ENCODE results near the gene RASSF7. TPM values are rescaled to one million over a fixed set of nuclear protein-coding genes. Genes with fewer than 3 reads are reported as not detected.

RASSF7 gene
- polyA plus RNA-seq, 4 donors = 49.1 to 174 (median 120) TPM

DNA sequence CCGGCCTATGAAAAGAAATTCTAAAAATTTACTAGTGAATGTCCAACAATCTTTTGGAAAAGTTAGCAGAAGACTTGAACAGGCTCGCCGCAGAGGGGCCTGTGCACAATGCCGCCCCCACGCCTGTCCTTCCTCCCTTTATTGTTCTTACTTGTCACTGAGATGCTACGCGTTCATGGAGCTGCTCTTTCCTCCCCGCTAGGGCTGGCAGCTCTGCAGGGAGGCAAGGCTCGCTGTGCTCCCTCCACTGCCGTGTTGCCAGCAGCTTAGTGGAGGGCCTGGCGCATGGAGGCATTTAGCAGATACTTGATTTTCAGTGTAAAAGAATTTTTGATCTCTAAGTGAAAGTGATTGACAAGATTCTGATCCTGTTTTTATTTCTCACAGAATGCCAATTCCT, 30.2 kb downstream of the RASSF7 start:
- DNase-seq (no peak), FAIRE-seq (no peak)
- no peaks in the 10 kb centered on the region for H3K9me3 ChIP-seq (ENCODE audit: control insufficient read depth in 2 of 2, insufficient read depth in 1 of 2, low read depth in 1 of 2, low read length in 1 of 2)
- no peak overlapping the region for H3K4me3 ChIP-seq (ENCODE audit: low read depth in 1 of 3, low read length in 3 of 3)
- no peak overlapping the region for H3K27ac ChIP-seq (ENCODE audit: low read depth in 1 of 3, low read length in 2 of 3)
- H3K27me3 ChIP-seq (ENCODE audit: control insufficient read depth in 3 of 3, insufficient read depth in 3 of 3, low read length in 3 of 3) = no peaks in the 10 kb centered on the region
- H3K4me1 ChIP-seq (ENCODE audit: control insufficient read depth in 3 of 3, insufficient read depth in 2 of 3, low read depth in 1 of 3, low read length in 2 of 3) = peaks cover 0 to 20% (median 0%) of the 10 kb centered on the region in 3 donors
- WGBS, 3 donors = 80 to 88% (median 87%) methylated on average over 11 of the region's 11 CpGs
- peaks cover 19 to 95% (median 43%) of the 10 kb centered on the region in 3 donors for H3K36me3 ChIP-seq (ENCODE audit: control insufficient read depth in 3 of 3, insufficient read depth in 2 of 3, low read depth in 1 of 3, low read length in 3 of 3)

DNA sequence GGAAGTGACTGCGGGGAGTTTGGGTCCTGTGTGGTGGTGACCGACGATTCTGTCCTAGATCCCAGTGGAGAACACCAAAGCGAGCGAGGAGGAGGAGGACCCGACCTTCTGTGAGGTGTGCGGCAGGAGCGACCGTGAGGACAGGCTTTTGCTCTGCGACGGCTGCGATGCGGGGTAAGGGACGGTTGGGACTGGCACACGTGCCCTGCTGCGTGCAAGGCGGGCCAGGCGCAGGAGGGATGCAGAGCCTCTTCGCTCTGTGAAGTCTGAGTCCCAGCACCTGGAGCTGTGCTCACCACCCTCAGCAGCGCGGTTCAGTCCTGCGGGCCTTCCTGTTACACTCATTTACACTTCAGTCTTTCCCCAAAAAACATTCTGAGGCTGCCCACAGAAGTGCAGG, 31.7 kb downstream of the RASSF7 start:
- H3K9me3 ChIP-seq (ENCODE audit: control insufficient read depth in 2 of 2, insufficient read depth in 1 of 2, low read depth in 1 of 2, low read length in 1 of 2) = no peaks in the 10 kb centered on the region
- WGBS, 3 donors = 97% methylated on average over 22 of the region's 22 CpGs
- H3K4me3 ChIP-seq (ENCODE audit: low read depth in 1 of 3, low read length in 3 of 3) = no peak overlapping the region
- H3K27ac ChIP-seq (ENCODE audit: low read depth in 1 of 3, low read length in 2 of 3) = no peak overlapping the region
- no peaks in the 10 kb centered on the region for H3K27me3 ChIP-seq (ENCODE audit: control insufficient read depth in 3 of 3, insufficient read depth in 3 of 3, low read length in 3 of 3)
- H3K4me1 ChIP-seq (ENCODE audit: control insufficient read depth in 3 of 3, insufficient read depth in 2 of 3, low read depth in 1 of 3, low read length in 2 of 3) = peaks cover 0 to 10% (median 0%) of the 10 kb centered on the region in 3 donors
- FAIRE-seq = no peak
- DNase-seq = no peak
- H3K36me3 ChIP-seq (ENCODE audit: control insufficient read depth in 3 of 3, insufficient read depth in 2 of 3, low read depth in 1 of 3, low read length in 3 of 3) = peaks cover 31 to 95% (median 47%) of the 10 kb centered on the region in 3 donors

DNA sequence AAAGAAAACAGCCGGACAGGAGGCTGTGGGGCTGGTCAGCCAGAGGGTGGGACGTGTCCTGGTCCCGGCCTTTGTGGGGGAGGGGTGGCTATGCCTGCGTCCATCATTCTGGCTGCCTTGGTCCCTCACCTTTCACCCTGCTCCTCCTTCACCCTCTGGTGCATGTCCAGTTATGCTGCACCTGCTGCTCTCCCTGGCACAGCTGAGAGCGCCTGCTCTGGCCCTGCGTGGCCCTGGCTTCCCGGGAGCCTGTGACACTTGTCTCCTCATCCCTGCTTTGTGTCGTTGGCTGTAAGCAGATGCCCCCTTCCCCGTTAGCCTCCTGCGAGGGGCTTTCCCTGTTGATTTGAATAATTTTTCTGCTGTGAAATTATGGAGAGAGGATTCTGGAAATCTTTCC, 32.1 kb downstream of the RASSF7 start:
- peaks cover 32 to 97% (median 47%) of the 10 kb centered on the region in 3 donors for H3K36me3 ChIP-seq (ENCODE audit: control insufficient read depth in 3 of 3, insufficient read depth in 2 of 3, low read depth in 1 of 3, low read length in 3 of 3)
- no peak overlapping the region for H3K4me3 ChIP-seq (ENCODE audit: low read depth in 1 of 3, low read length in 3 of 3)
- no peak overlapping the region for H3K27ac ChIP-seq (ENCODE audit: low read depth in 1 of 3, low read length in 2 of 3)
- peaks cover 0 to 7% (median 0%) of the 10 kb centered on the region in 3 donors for H3K4me1 ChIP-seq (ENCODE audit: control insufficient read depth in 3 of 3, insufficient read depth in 2 of 3, low read depth in 1 of 3, low read length in 2 of 3)
- H3K9me3 ChIP-seq (ENCODE audit: control insufficient read depth in 2 of 2, insufficient read depth in 1 of 2, low read depth in 1 of 2, low read length in 1 of 2) = no peaks in the 10 kb centered on the region
- FAIRE-seq (no peak), DNase-seq (no peak)
- WGBS, 3 donors = 90 to 98% (median 91%) methylated on average over 10 of the region's 10 CpGs
- no peaks in the 10 kb centered on the region for H3K27me3 ChIP-seq (ENCODE audit: control insufficient read depth in 3 of 3, insufficient read depth in 3 of 3, low read length in 3 of 3)

DNA sequence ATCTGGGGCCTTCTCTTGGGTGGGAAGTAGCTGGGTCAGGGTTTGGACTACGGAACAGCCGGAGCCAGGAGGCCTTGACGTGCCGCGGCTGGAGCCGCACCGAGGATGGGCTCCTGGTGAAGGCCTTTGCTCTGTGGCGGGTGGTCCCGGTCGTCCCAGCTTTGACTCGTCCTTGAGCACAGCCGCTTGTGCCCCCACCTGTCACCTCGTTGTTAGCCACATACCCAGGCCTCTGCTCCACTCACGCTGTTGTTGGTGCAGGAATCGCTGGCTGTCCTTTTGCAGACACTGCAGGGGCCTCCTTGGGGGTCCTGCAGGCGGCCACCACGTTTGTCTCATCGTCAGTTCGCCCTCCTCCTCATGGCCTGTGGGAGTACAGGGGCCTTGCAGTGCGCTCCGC, 32.6 kb downstream of the RASSF7 start:
- H3K27ac ChIP-seq (ENCODE audit: low read depth in 1 of 3, low read length in 2 of 3) = no peak overlapping the region
- peaks cover 0 to 2% (median 0%) of the 10 kb centered on the region in 3 donors for H3K4me1 ChIP-seq (ENCODE audit: control insufficient read depth in 3 of 3, insufficient read depth in 2 of 3, low read depth in 1 of 3, low read length in 2 of 3)
- H3K4me3 ChIP-seq (ENCODE audit: low read depth in 1 of 3, low read length in 3 of 3) = no peak overlapping the region
- H3K36me3 ChIP-seq (ENCODE audit: control insufficient read depth in 3 of 3, insufficient read depth in 2 of 3, low read depth in 1 of 3, low read length in 3 of 3) = peaks cover 32 to 97% (median 49%) of the 10 kb centered on the region in 3 donors
- H3K27me3 ChIP-seq (ENCODE audit: control insufficient read depth in 3 of 3, insufficient read depth in 3 of 3, low read length in 3 of 3) = no peaks in the 10 kb centered on the region
- no peaks in the 10 kb centered on the region for H3K9me3 ChIP-seq (ENCODE audit: control insufficient read depth in 2 of 2, insufficient read depth in 1 of 2, low read depth in 1 of 2, low read length in 1 of 2)
- DNase-seq = no peak
- WGBS, 3 donors = 94 to 97% (median 97%) methylated on average over 18 to 21 of the region's 21 CpGs
- no peak for FAIRE-seq

DNA sequence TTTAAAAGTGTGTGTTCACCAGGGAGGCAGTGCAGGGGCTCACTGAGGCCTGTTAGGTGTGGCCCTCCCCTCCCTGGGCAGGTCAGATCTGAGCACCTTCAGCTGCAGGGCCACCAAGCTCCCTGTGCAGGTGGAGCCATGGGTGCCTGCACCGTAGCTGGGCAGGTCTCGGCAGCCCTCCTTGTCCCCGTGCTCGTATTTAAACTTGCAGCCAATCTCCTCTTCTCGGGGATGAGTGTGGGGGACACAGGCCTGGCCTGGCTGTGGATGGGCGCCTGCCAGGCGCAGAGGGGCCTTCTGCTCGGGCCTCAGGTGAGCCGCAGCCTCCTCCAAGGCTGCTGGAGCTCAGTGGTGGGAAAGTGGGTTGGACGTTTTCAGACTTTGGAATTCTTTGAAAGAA, 34.6 kb downstream of the RASSF7 start:
- Histone ChIP-seq H3K9me3 (ENCODE audit: control insufficient read depth in 2 of 2, insufficient read depth in 1 of 2, low read depth in 1 of 2, low read length in 1 of 2) (no peaks in the 10 kb centered on the region), H3K27me3 (ENCODE audit: control insufficient read depth in 3 of 3, insufficient read depth in 3 of 3, low read length in 3 of 3) (no peaks in the 10 kb centered on the region), H3K4me3 (ENCODE audit: low read depth in 1 of 3, low read length in 3 of 3) (no peak overlapping the region), H3K27ac (ENCODE audit: low read depth in 1 of 3, low read length in 2 of 3) (no peak overlapping the region), H3K36me3 (ENCODE audit: control insufficient read depth in 3 of 3, insufficient read depth in 2 of 3, low read depth in 1 of 3, low read length in 3 of 3) (peaks cover 44 to 97% (median 49%) of the 10 kb centered on the region in 3 donors), H3K4me1 (ENCODE audit: control insufficient read depth in 3 of 3, insufficient read depth in 2 of 3, low read depth in 1 of 3, low read length in 2 of 3) (no peaks in the 10 kb centered on the region)
- 91 to 93% (median 92%) methylated on average over 10 of the region's 10 CpGs for WGBS, 3 donors
- DNase-seq (no peak), FAIRE-seq (no peak)

DNA sequence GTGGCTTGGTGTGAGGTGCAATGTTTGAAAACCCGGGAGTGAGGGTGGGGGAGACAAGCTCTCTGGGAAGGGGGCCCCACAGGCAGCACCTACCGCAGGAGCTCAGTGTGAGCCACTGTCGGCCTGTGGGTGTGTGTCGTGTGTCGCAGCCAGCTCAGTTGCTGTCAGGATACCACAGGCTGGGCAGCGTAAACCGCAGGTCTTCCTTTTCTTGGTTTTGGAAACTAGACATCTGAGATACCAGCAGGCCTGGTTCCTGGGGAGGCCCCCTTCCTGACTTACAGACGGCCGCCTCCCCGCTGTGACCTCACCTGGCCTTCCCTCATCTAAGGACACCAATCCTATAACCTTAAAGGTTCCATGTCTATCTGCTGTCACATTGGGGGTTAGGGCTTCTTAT, 35.6 kb downstream of the RASSF7 start:
- 81 to 85% (median 84%) methylated on average over 10 of the region's 10 CpGs for WGBS, 3 donors
- H3K9me3 ChIP-seq (ENCODE audit: control insufficient read depth in 2 of 2, insufficient read depth in 1 of 2, low read depth in 1 of 2, low read length in 1 of 2) = no peaks in the 10 kb centered on the region
- H3K4me1 ChIP-seq (ENCODE audit: control insufficient read depth in 3 of 3, insufficient read depth in 2 of 3, low read depth in 1 of 3, low read length in 2 of 3) = no peaks in the 10 kb centered on the region
- no peak overlapping the region for H3K4me3 ChIP-seq (ENCODE audit: low read depth in 1 of 3, low read length in 3 of 3)
- FAIRE-seq (no peak), DNase-seq (no peak)
- H3K36me3 ChIP-seq (ENCODE audit: control insufficient read depth in 3 of 3, insufficient read depth in 2 of 3, low read depth in 1 of 3, low read length in 3 of 3) = peaks cover 43 to 95% (median 43%) of the 10 kb centered on the region in 3 donors
- H3K27ac ChIP-seq (ENCODE audit: low read depth in 1 of 3, low read length in 2 of 3) = no peak overlapping the region
- H3K27me3 ChIP-seq (ENCODE audit: control insufficient read depth in 3 of 3, insufficient read depth in 3 of 3, low read length in 3 of 3) = no peaks in the 10 kb centered on the region

DNA sequence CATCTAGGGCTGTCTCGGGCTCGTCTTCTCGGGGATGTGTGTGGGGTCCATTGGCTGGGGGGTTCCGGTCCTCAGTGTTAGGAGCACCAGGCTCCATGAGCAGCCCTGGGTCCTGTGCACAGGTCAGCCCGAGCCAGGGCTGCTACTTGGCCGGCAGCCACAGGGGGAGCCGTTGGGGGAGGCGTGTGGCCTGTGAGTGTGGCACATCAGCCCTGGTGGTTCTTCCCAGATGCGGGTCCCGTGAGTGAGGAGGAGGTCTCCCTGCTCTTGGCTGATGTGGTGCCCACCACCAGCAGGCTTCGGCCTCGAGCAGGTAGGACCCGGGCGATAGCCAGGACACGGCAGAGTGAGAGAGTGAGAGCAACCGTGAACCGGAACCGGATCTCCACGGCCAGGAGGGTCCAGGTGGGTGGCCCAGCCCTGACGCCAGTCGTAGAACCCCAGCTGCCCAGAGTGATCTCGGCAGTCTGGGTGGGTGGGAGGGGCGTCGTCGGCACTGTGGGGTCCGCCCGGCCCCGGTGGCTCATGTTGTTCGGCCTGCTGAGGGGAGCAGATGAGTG, 36.5 kb downstream of the RASSF7 start:
- no peak overlapping the region for H3K4me3 ChIP-seq (ENCODE audit: low read depth in 1 of 3, low read length in 3 of 3)
- no peaks in the 10 kb centered on the region for H3K9me3 ChIP-seq (ENCODE audit: control insufficient read depth in 2 of 2, insufficient read depth in 1 of 2, low read depth in 1 of 2, low read length in 1 of 2)
- H3K36me3 ChIP-seq (ENCODE audit: control insufficient read depth in 3 of 3, insufficient read depth in 2 of 3, low read depth in 1 of 3, low read length in 3 of 3) = peaks cover 45 to 96% (median 46%) of the 10 kb centered on the region in 3 donors
- no peak for DNase-seq
- no peaks in the 10 kb centered on the region for H3K27me3 ChIP-seq (ENCODE audit: control insufficient read depth in 3 of 3, insufficient read depth in 3 of 3, low read length in 3 of 3)
- H3K4me1 ChIP-seq (ENCODE audit: control insufficient read depth in 3 of 3, insufficient read depth in 2 of 3, low read depth in 1 of 3, low read length in 2 of 3) = no peaks in the 10 kb centered on the region
- WGBS, 3 donors = 92 to 96% (median 94%) methylated on average over 23 to 29 of the region's 29 CpGs
- no peak overlapping the region for H3K27ac ChIP-seq (ENCODE audit: low read depth in 1 of 3, low read length in 2 of 3)
- FAIRE-seq = no peak

DNA sequence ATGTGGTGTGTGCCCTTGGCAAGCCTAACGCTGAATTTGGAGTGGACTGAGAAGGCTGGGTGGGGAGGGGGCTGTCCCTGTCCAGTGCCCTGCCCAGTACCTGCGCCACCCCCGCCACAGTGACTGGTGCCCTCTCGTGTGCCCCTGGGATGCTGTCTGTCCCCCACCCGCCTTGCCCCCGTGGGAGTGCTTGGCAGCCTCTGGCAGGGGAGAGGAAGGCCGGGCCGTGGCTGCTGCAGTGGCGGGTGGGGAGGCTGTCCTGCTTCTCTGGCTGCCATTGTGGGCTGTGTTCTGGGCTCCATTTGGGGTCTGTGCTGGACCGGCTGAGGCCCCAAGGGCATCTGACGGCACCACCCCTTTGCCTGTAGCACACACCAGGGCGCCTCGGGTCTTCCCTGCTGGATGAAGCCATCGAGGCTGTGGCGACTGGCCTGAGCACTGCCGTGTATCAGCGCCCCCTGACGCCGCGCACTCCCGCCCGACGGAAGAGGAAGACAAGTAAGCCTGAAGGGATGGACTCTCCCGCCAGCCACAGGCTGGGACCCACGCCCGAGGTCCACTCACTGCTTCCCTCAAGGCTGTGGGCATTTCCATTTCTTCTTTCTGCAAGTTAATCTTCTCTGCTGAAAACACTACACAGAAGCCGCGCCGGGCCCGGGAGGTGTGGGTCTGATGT, 37.4 kb downstream of the RASSF7 start:
- Histone ChIP-seq H3K36me3 (ENCODE audit: control insufficient read depth in 3 of 3, insufficient read depth in 2 of 3, low read depth in 1 of 3, low read length in 3 of 3) (peaks cover 42 to 96% (median 44%) of the 10 kb centered on the region in 3 donors), H3K4me3 (ENCODE audit: low read depth in 1 of 3, low read length in 3 of 3) (no peak overlapping the region), H3K4me1 (ENCODE audit: control insufficient read depth in 3 of 3, insufficient read depth in 2 of 3, low read depth in 1 of 3, low read length in 2 of 3) (no peaks in the 10 kb centered on the region), H3K9me3 (ENCODE audit: control insufficient read depth in 2 of 2, insufficient read depth in 1 of 2, low read depth in 1 of 2, low read length in 1 of 2) (no peaks in the 10 kb centered on the region), H3K27me3 (ENCODE audit: control insufficient read depth in 3 of 3, insufficient read depth in 3 of 3, low read length in 3 of 3) (no peaks in the 10 kb centered on the region), H3K27ac (ENCODE audit: low read depth in 1 of 3, low read length in 2 of 3) (no peak overlapping the region)
- DNase-seq (no peak), FAIRE-seq (no peak)
- 92 to 95% (median 92%) methylated on average over 29 to 30 of the region's 30 CpGs for WGBS, 3 donors

Data from small intestine (tissue), 7 donors.